PC-9 (cell line): Measurements from ENCODE around the gene SOAT2. TPM values are rescaled to one million over a fixed set of nuclear protein-coding genes. Genes with fewer than 3 reads are reported as not detected.
"Not testable (repeated sequence)": the region's sequence is repeated elsewhere in the genome, so short reads cannot be mapped to it uniquely, and the experiment has no call there.

Source experiments
- BruUV-seq: library from RNA; stranded (reverse); fragments of 400-500 nt; replicated peaks from 2 replicates; lab custom pipeline; 2021; lab: Mats Ljungman, UMichigan
- CTCF ChIA-PET: fragments of 300-600 bp; sonication (Branson Sonifier 250); formaldehyde crosslinking; loops from one replicate; lab custom pipeline; 2022; ENCODE audit warnings: antibody characterized with exemption; lab: Charles Lee
- POLR2A ChIA-PET: fragments of 300-600 bp; sonication (Branson Sonifier 250); formaldehyde crosslinking; loops from one replicate; lab custom pipeline; 2022; ENCODE audit warnings: antibody characterized with exemption; ENCODE audit not compliant: unreplicated experiment; lab: Charles Lee
- DNase-seq, 2 experiments: peaks; one replicate each; pipeline versions ENCODE4 v3.0.0 to v3.0.0-alpha.2; 2015 to 2022; ENCODE audit warnings: mixed read lengths in 1 of 2
- H2AFZ ChIP-seq: fragments of 200-600 bp; sonication (generic); 2 replicates; pipeline ENCODE4 v1.8.1; 2017; ENCODE audit warnings: antibody characterized with exemption
- H3F3A ChIP-seq: fragments of 200-600 bp; sonication (generic); 2 replicates; pipeline ENCODE4 v1.8.1; 2017; ENCODE audit warnings: antibody characterized with exemption, mild to moderate bottlenecking, low read depth; ENCODE audit not compliant: insufficient read depth
- H3K27ac ChIP-seq: fragments of 200-600 bp; sonication (generic); 2 replicates; pipeline ENCODE4 v1.6.1; 2016; ENCODE audit warnings: mixed run types
- H3K27me3 ChIP-seq: fragments of 200-600 bp; sonication (generic); 2 replicates; pipeline ENCODE4 v1.6.1; 2016; ENCODE audit warnings: low read depth, mixed run types; ENCODE audit not compliant: insufficient read depth
- H3K36me3 ChIP-seq: fragments of 200-600 bp; sonication (generic); 2 replicates; pipeline ENCODE4 v1.6.1; 2016; ENCODE audit warnings: low read depth, mixed run types
- H3K4me1 ChIP-seq: fragments of 200-600 bp; sonication (generic); replicated peaks from 2 replicates; pipeline ENCODE4 v1.6.1; 2016; ENCODE audit warnings: mixed run types; ENCODE audit not compliant: insufficient read depth
- H3K4me2 ChIP-seq: fragments of 200-600 bp; sonication (generic); 2 replicates; pipeline ENCODE4 v1.6.1; 2017; ENCODE audit warnings: mixed run types
- H3K4me3 ChIP-seq: fragments of 200-600 bp; sonication (generic); 2 replicates; pipeline ENCODE4 v1.6.1; 2016; ENCODE audit warnings: mixed run types
- H3K79me2 ChIP-seq: fragments of 200-600 bp; sonication (generic); 2 replicates; pipeline ENCODE4 v1.6.1; 2017; ENCODE audit warnings: low read depth, mixed run types
- H3K9me2 ChIP-seq: fragments of 200-600 bp; sonication (generic); 2 replicates; pipeline ENCODE4 v1.8.1; 2017; ENCODE audit warnings: mild to moderate bottlenecking; ENCODE audit not compliant: insufficient read depth
- H3K9me3 ChIP-seq: fragments of 200-600 bp; sonication (generic); 2 replicates; pipeline ENCODE4 v1.8.1; 2016; ENCODE audit warnings: low read depth; ENCODE audit not compliant: insufficient read depth
- H4K20me1 ChIP-seq: fragments of 200-600 bp; sonication (generic); 2 replicates; pipeline ENCODE4 v1.8.1; 2017; ENCODE audit not compliant: insufficient read depth
- CTCF ChIP-seq: fragments of 200-600 bp; sonication (generic); conservative IDR thresholded peaks from 2 replicates; pipeline ENCODE4 v1.6.1; 2017; ENCODE audit warnings: mixed run types, antibody characterized with exemption, mild to moderate bottlenecking, moderate library complexity
- EZH2 ChIP-seq: fragments of 200-600 bp; sonication (generic); IDR thresholded peaks from 2 replicates; pipeline ENCODE4 v1.8.0; 2017; ENCODE audit warnings: antibody characterized with exemption, low read depth
- intact Hi-C: fragments of 100-400 bp; cut with micrococcal nuclease; formaldehyde crosslinking; loops from one replicate; pipeline ENCODE4 v1.10.0; 2022; ENCODE audit not compliant: unreplicated experiment
- total RNA-seq: library from RNA; stranded (reverse); gene quantifications from 2 replicates; pipeline ENCODE4 v1.2.3, GENCODE V29; 2021

SOAT2 gene
- total RNA-seq, 1 experiment from 2014 or later = 0.79 TPM

GRCh38 chr12:53094394-53094787 lies 8.9 kb upstream of the SOAT2 start:
- Histone ChIP-seq H3K4me3 (no peak overlapping the region), H3K27me3 (no peaks in the 10 kb centered on the region), H3K27ac (no peak overlapping the region), H3K79me2 (no peaks in the 10 kb centered on the region), H2AFZ (no peak overlapping the region), H3K36me3 (no peaks in the 10 kb centered on the region), H3K9me3 (no peaks in the 10 kb centered on the region), H4K20me1 (no peaks in the 10 kb centered on the region), H3F3A (peaks cover 27% of the 10 kb centered on the region; the same call in 1 of the 2 replicates), H3K4me2 (no peak overlapping the region), H3K4me1 (peaks cover 17% of the 10 kb centered on the region), H3K9me2 (no peaks in the 10 kb centered on the region)
- CTCF ChIA-PET = no interaction called here
- BruUV-seq = no TSS peak
- POLR2A ChIA-PET = no interaction called here
- TF ChIP-seq CTCF (no peak), EZH2 (no peak)
- no peak for DNase-seq
- intact Hi-C loops = no loop called here

- H3K36me3 ChIP-seq = not testable (repeated sequence)
- POLR2A ChIA-PET = interaction anchor here (0.6 kb wide), 1 partner anchor 16 kb away, joined by 4 read pairs; the partner anchor contains the start of gene SPRYD3
Measured at GRCh38 chr12:53094796-53095595, 8.3 kb upstream of the SOAT2 start.

GRCh38 chr12:53095596-53095895 lies 7.7 kb upstream of the SOAT2 start:
- H3K9me3 ChIP-seq, H2AFZ ChIP-seq, intact Hi-C loops, H3K27ac ChIP-seq, H3K4me2 ChIP-seq, H3K4me3 ChIP-seq, H3K79me2 ChIP-seq, H3K9me2 ChIP-seq, CTCF ChIA-PET, H3K36me3 ChIP-seq, H4K20me1 ChIP-seq, DNase-seq, BruUV-seq, H3K27me3 ChIP-seq: not testable (repeated sequence)
- Histone ChIP-seq H3F3A (peaks cover 27% of the 10 kb centered on the region; the same call in 1 of the 2 replicates), H3K4me1 (peaks cover 22% of the 10 kb centered on the region)
- POLR2A ChIA-PET = interaction anchor here (0.6 kb wide), 1 partner anchor 17 kb away, joined by 4 read pairs; the partner anchor contains the start of gene SPRYD3

More at GRCh38 chr12:53094796-53095595, 8.3 kb upstream of the SOAT2 start:
- H3K4me3 ChIP-seq, H3K27ac ChIP-seq, H2AFZ ChIP-seq, CTCF ChIA-PET, BruUV-seq, H3K9me2 ChIP-seq, H3K4me2 ChIP-seq, H4K20me1 ChIP-seq, H3K9me3 ChIP-seq, intact Hi-C loops, H3K27me3 ChIP-seq, H3K79me2 ChIP-seq: not testable (repeated sequence)
- H3F3A ChIP-seq = peaks cover 27% of the 10 kb centered on the region; the same call in 1 of the 2 replicates
- peaks cover 21% of the 10 kb centered on the region for H3K4me1 ChIP-seq
- DNase-seq = peak in 1 of 2 experiments; percentile 37

GRCh38 chr12:53096089-53096741 lies 7.1 kb upstream of the SOAT2 start:
- Histone ChIP-seq H3K9me2 (no peaks in the 10 kb centered on the region), H3K4me2 (peak overlapping the region; percentile 87), H3K79me2 (no peaks in the 10 kb centered on the region; the same call in 1 of the 2 replicates), H2AFZ (no peak overlapping the region), H3K36me3 (0 out of 2 replicates have a peak, but pooled peaks cover 3% of the 10 kb centered on the region), H3F3A (peaks cover 31% of the 10 kb centered on the region; the same call in 1 of the 2 replicates), H3K4me1 (peaks cover 22% of the 10 kb centered on the region), H3K9me3 (no peaks in the 10 kb centered on the region), H4K20me1 (no peaks in the 10 kb centered on the region), H3K27ac (no peak overlapping the region), H3K27me3 (no peaks in the 10 kb centered on the region), H3K4me3 (no peak overlapping the region; the same call in 1 of the 2 replicates)
- TF ChIP-seq EZH2 (no peak), CTCF (no peak)
- BruUV-seq = no TSS peak
- peak in 1 of 2 experiments; percentile 53 for DNase-seq
- ChIA-PET CTCF (interaction anchor here (3.4 kb wide), 1 partner anchor 16 kb away, joined by 16 read pairs; the partner anchor contains the start of gene SPRYD3), POLR2A (no interaction called here)
- intact Hi-C loops = no loop called here
